ENCODE measurements around the gene RPL19.

RPL19 gene

DNA sequence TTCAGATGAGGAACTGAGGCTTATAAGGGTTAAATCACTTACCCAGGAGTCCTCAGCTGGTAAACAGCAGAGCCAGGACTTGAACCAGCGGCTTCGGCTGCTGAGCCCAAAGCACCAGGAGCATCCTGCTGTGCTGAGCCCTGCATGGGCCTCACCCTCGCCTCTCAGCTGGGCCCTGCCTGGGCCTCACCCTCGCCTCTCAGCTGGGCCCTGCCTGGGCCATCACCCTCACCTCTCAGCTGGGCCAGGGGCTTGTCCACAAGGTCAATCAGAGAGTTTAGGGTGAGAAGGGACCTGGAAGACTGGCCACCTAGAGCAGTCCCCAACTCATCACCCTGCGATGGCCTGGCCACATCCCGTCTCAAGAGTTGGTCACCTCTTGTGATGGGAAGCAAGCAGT lies 21.5 kb downstream of the RPL19 start:
- no peak for DNase-seq (ENCODE audit: low read depth)
- H3K4me3 ChIP-seq (ENCODE audit: low read depth, low read length): no peak overlapping the region
- TF ChIP-seq, protein P1, sequence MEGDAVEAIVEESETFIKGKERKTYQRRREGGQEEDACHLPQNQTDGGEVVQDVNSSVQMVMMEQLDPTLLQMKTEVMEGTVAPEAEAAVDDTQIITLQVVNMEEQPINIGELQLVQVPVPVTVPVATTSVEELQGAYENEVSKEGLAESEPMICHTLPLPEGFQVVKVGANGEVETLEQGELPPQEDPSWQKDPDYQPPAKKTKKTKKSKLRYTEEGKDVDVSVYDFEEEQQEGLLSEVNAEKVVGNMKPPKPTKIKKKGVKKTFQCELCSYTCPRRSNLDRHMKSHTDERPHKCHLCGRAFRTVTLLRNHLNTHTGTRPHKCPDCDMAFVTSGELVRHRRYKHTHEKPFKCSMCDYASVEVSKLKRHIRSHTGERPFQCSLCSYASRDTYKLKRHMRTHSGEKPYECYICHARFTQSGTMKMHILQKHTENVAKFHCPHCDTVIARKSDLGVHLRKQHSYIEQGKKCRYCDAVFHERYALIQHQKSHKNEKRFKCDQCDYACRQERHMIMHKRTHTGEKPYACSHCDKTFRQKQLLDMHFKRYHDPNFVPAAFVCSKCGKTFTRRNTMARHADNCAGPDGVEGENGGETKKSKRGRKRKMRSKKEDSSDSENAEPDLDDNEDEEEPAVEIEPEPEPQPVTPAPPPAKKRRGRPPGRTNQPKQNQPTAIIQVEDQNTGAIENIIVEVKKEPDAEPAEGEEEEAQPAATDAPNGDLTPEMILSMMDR (IDR thresholded peaks at IDR 0.05; ENCODE audit: control insufficient read depth, extremely low read depth, insufficient read depth): no peak

DNA sequence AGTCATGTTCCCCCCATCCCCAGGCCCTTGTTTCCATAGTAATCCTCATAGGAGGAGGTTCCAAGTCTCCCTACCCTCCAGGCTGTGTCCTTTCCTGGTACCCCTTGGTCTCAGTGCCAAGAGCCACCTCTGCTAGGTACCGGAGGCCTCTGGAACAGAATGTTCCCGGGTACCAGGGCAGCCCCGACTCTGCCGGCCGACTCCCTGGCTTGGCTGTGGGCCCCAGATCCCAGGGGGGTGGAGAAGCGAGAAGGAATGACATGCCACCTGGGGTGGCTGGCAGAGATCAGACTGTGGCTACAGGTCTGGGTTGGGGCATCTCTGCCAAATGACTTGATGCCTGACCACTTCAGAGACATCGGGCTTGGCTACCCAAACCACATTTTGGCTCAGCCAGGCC lies 22.1 kb downstream of the RPL19 start:
- TF ChIP-seq, protein P1 (IDR thresholded peaks at IDR 0.05; ENCODE audit: control insufficient read depth, extremely low read depth, insufficient read depth): no peak
- no peak for DNase-seq (ENCODE audit: low read depth)

DNA sequence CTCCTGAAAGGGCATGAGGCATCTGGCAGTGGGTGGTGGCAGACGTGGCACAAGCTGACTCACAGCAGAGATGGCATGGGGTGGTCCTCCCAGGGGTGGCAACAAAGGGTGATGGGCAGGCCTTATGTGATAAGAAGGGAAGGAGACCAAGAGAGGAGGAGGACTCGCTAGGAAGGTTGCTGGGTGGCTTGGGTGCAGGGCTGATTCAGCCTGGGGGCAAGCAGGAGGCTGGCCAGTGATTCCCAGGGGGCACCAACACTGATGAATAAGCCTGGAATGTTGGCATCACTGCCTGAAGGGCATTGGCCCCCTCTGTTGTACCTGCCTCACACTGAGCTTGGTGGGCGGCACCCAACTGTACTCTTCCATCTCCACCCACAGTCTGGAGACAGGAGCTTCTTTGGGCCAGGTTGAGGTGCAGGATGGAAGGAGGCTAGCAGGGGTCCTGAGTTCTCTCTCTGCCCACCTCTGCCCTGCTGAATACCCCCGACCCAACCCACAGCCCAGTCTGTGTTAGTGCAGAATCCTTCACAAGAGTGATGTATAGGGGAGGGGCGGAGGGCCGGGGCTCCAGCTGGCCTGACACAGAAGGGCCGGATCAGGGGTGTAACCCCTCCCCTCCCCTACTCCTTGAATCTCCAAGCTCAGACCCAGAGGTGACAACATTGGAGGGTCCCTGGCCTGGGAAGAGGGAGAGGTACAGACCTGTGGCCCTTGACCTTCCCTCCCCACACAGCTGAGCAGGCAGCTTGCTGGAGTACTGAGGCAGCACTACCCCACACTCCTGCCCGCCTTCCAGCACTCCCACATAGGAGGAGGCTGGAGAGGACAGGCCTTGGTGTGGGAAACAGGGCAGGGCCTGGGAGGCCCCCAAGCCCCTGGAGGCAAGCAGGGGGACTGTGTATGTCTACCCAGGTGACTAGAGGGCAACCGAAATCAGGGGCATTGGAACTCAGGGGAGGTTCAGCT lies 23.1 kb downstream of the RPL19 start:
- DNase-seq (ENCODE audit: low read depth): no peak
- TF ChIP-seq, protein P1 (IDR thresholded peaks at IDR 0.05; ENCODE audit: control insufficient read depth, extremely low read depth, insufficient read depth): no peak
- no peak overlapping the region for H3K4me3 ChIP-seq (ENCODE audit: low read depth, low read length)

More for the DNA sequence above, 22.1 kb downstream of the RPL19 start:
- no peak overlapping the region for H3K4me3 ChIP-seq (ENCODE audit: low read depth, low read length)

DNA sequence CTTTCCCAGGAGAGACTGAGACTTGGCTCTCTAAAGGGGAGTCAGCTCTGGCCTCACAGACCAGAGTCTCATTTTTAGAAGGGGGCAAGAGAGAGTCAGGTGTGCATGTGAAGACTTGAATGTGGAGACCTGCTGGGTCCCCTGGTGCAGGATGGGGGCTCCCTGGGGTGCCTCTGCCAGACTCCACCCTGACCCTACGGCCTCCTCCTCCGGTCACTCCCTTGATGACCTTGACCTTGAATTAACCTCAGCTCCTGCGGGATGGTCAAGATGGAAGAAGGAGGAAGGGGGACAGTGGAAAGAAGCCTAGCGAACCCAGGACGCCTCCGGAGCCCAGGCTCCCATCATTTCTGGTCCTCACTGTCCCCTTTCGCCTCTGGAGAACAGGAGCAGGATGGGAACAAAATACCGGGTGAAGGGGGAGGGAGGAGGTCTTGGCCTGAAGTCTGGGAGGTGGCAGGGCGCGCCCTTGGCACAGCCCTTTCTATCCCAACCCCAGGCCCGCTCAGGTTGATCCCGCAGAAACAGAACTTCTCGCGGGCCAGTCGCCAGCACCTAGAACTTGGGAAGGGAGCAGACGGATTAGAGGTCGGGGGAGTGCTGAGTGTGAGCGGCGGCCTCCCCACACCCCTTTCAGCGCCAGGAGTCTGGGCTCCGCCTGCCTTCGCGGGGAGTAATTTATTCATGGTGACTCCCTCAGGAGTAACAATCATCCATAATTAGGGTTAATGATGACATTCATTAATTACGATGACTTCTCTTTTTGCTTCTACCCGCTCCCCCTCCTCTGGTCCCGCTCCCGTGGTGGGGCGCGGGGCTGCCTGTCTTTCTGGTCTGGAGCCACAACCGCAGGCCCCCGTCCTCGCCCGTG lies 24.1 kb downstream of the RPL19 start:
- TF ChIP-seq, protein P1 (IDR thresholded peaks at IDR 0.05; ENCODE audit: control insufficient read depth, extremely low read depth, insufficient read depth): no peak
- H3K4me3 ChIP-seq (ENCODE audit: low read depth, low read length): no peak overlapping the region
- no peak for DNase-seq (ENCODE audit: low read depth)

DNA sequence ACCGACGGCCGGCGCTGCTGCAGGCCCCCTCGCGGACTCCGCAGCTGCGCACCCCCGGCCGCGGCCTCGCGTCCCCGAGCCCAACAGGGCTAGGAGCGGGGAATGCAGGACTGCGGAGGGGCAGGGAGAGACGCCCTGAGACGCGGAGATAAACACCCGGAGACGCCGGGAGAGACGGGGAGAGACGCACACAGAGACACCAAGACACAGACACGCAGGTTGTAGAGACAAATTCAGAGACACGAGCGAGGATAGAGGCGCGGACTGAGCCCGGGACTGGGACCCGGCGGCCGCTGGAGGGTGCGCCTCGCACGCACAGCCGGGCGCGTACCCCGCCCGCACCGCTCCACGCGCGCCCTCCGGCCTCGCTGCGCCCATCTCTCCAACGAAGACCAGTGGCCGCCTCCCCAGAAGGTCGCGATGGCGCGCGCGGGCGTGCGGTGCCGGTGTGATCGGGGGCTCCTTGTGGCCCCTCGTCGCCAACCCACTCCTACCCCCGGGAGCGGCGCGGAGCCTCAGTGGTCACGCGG lies 24.8 kb downstream of the RPL19 start:
- DNase-seq (ENCODE audit: low read depth): no peak
- H3K4me3 ChIP-seq (ENCODE audit: low read depth, low read length): no peak overlapping the region
- TF ChIP-seq, protein P1 (IDR thresholded peaks at IDR 0.05; ENCODE audit: control insufficient read depth, extremely low read depth, insufficient read depth): no peak

DNA sequence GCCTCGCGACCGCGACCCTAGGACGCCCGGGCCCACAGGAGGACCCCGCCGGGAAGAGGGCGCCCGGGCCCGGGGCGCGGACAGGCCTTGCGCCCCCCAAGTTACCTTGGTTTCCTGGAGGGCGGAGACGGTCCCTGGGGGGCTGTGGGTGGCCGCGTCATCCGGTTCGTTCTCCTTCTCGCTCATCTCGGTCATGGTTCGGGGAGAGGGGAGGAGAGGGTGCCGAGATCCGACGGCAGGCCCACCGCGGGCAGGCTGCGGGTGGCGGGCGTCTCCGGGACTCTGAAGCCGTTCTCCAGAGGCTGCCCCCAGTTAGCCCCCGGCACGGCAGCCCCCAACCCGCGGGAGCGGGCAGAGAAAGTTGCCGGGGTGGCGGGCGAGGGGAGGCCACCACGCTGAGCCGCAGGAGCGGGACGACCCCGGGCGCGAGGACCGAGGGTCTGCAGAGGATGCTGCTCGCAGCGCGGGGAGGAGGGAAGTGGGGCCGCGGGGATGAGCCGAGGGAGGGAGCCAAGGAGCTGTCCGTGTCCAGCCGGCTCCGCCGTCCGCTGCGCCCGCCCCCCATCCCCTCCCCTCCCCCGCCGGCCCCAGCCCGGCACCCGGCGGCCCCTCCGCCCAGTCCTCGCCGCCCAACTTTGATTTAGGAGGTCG lies 25.4 kb downstream of the RPL19 start, which contains the start of gene STAC2:
STAC2 (minus strand) TSS at position 638 of the 651 bp plus-strand sequence; CDS start at position 195, 443 bp downstream.
- H3K4me3 ChIP-seq (ENCODE audit: low read depth, low read length): no peak within 1 kb of the TSS
- DNase-seq (ENCODE audit: low read depth): no peak
- TF ChIP-seq, protein P1 (IDR thresholded peaks at IDR 0.05; ENCODE audit: control insufficient read depth, extremely low read depth, insufficient read depth): no peak

Measured in LNCaP clone FGC (cell line).